Endothelial cell of umbilical vein (primary cell): Measurements from ENCODE around the gene OTOGL.

Experiments used
- EZH2 ChIP-seq: IDR thresholded peaks from 2 replicates; pipeline ENCODE4 v1.6.1; 2012; ENCODE audit warnings: borderline replicate concordance, low read depth, mild to moderate bottlenecking, moderate library complexity, low read length, inconsistent platforms; ENCODE audit not compliant: severe bottlenecking
- GATA2 ChIP-seq: IDR thresholded peaks from 2 replicates; pipeline ENCODE4 v1.7.0; 2011; ENCODE audit warnings: low read depth, mild to moderate bottlenecking, moderate library complexity, mixed read lengths, low read length; ENCODE audit not compliant: insufficient read length, insufficient read depth
- POLR2A ChIP-seq: IDR thresholded peaks from 2 replicates; pipeline ENCODE4 v1.6.1; 2012; ENCODE audit warnings: low read depth, mild to moderate bottlenecking, control low read depth, low read length
- POLR2AphosphoS5 ChIP-seq: IDR thresholded peaks from 2 replicates; pipeline ENCODE4 v1.6.1; 2012; ENCODE audit warnings: low read depth, mild to moderate bottlenecking, control low read depth, low read length, moderate library complexity; ENCODE audit not compliant: insufficient read depth
- TF ChIP-seq, protein P1 (sequence below), 2 donors: IDR thresholded peaks; 1 replicate in 1 of 2; 2 replicates in 1 of 2; pipeline ENCODE4 v1.5.1; 2011; ENCODE audit warnings: low read length in 2 of 2, mild to moderate bottlenecking in 2 of 2, moderate library complexity in 2 of 2, control low read depth in 1 of 2, inconsistent platforms in 1 of 2, low read depth in 1 of 2; ENCODE audit not compliant: insufficient read depth in 1 of 2; ENCODE audit errors: extremely low read depth in 1 of 2

DNA sequence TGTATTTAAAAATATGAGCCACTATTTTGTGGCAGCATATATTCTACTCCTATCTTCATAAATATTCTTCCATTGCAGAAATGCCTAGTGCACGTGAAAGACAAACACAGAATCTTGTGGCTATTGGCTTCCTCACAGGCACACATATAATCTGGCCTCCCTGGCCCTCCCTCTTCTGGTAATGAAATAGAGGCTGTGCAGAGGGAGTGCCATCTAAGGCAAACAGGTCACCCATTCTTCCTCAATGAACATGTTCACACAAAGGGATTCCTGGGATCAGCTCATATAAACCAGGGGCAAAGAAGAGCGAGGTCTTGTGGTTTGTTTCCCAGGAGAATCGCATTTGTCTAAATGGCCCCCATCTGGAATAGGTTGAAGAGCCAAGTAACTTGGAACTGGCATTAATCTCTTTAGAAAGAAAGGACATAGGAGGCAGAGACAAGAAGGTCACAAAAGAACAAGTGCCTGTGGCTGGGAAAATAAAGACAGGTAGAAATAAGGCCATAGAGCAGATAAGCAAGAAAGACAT, 173.1 kb downstream of the OTOGL start:
- TF ChIP-seq GATA2, result no peak
- no peak for TF ChIP-seq EZH2
- TF ChIP-seq, protein P1, sequence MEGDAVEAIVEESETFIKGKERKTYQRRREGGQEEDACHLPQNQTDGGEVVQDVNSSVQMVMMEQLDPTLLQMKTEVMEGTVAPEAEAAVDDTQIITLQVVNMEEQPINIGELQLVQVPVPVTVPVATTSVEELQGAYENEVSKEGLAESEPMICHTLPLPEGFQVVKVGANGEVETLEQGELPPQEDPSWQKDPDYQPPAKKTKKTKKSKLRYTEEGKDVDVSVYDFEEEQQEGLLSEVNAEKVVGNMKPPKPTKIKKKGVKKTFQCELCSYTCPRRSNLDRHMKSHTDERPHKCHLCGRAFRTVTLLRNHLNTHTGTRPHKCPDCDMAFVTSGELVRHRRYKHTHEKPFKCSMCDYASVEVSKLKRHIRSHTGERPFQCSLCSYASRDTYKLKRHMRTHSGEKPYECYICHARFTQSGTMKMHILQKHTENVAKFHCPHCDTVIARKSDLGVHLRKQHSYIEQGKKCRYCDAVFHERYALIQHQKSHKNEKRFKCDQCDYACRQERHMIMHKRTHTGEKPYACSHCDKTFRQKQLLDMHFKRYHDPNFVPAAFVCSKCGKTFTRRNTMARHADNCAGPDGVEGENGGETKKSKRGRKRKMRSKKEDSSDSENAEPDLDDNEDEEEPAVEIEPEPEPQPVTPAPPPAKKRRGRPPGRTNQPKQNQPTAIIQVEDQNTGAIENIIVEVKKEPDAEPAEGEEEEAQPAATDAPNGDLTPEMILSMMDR (IDR thresholded peaks at IDR 0.05; ENCODE audit: extremely low read depth in 1 of 2, insufficient read depth in 1 of 2, low read depth in 1 of 2, low read length in 2 of 2), result no peak
- TF ChIP-seq POLR2AphosphoS5, result no peak
- no peak for TF ChIP-seq POLR2A
